ENCODE data around the gene MED13L.

- no peak for TF ChIP-seq CTCF (IDR thresholded peaks at IDR 0.05)
- no peak for TF ChIP-seq POLR2A (IDR thresholded peaks at IDR 0.05)
Observed at GRCh38 chr12:115944837-115945490, 332.5 kb downstream of the MED13L start.

Measured in heart left ventricle (tissue), 13 donors.